22Rv1 (cell line): ENCODE results near the gene SOX5.
A peak's percentile ranks its signal among the peaks of the same experiment; 100 is the strongest.

ENCODE experiments used
- H3K27ac ChIP-seq: fragments of 450-650 bp; 2 replicates; pipeline ENCODE4 v1.5.1; 2017
- CTCF ChIP-seq: fragments of 450-650 bp; IDR thresholded peaks from 2 replicates; pipeline ENCODE4 v1.5.1; 2017; ENCODE audit warnings: mild to moderate bottlenecking
- ZFX ChIP-seq: fragments of 450-650 bp; IDR thresholded peaks from 2 replicates; pipeline ENCODE4 v1.6.1; 2017; ENCODE audit warnings: antibody characterized with exemption, borderline replicate concordance

Gene SOX5

DNA sequence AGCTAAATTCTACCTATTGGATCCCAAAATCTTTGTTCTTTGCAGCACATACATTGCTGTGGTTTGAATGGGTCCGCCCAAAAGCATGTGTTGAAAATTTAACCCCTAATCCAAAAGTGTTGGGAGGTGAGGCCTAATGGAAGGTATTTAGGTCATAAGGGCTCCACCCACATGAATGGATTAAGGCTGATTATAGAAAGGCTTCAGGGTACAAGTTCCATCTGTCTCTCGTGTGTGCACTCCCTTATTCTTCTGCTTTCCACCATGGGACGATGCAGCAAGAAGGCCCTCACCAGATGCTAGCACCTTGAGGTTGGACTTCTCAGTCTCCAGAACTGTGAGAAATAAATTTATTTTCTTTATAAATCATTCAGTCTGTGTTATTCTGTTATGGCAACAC lies 190.9 kb downstream of the SOX5 start:
- H3K27ac ChIP-seq: no peak overlapping the region
- TF ChIP-seq ZFX: no peak
- no peak for TF ChIP-seq CTCF

- H3K27ac ChIP-seq: peak overlapping the region; percentile 48
- no peak for TF ChIP-seq ZFX
- TF ChIP-seq CTCF: no peak
Measured at GRCh38 chr12:23757541-23757962, 191.9 kb downstream of the SOX5 start.

DNA sequence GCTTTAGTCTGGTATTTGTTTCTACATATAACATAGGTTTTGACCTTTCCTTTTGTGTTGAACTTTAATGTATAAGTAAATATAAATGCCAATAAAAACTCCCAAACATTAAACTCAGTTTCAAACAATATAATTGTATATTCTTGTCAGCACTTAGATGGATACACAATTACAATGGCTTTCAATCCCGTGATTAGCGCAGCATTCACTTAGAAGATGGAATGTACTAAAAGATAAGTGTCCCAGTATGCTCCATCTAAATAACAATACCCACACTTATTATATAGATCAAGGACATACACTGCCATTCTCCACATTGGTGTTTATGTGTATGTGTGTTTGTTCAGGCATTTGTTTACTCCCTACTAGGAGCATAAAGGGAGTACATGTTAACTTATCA lies 193.1 kb downstream of the SOX5 start:
- TF ChIP-seq CTCF: no peak
- H3K27ac ChIP-seq: no peak overlapping the region

- TF ChIP-seq ZFX (no peak), CTCF (no peak)
Measured at GRCh38 chr12:23753628-23754365, 195.7 kb downstream of the SOX5 start.

DNA sequence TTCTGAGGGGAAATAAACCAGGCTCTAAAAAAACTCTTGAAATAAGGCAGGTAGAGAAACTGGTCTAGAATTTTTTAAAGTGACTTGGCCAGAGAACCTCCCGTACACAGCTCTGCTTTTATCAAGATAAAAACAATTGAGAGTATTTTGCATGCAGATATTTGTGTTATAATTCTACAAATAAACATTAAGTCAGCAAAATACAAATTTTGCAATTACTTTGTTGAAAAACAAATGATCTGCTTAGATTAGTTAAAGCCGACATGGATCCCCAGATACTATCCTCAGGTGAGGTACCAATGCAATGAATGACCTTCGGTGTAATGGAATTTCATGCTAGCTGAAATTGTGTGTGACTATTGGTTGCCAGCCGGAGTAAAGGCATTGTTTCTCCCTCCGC lies 197.2 kb downstream of the SOX5 start:
- no peak for TF ChIP-seq CTCF
- no peak for TF ChIP-seq ZFX
- H3K27ac ChIP-seq: no peak overlapping the region

More at GRCh38 chr12:23753628-23754365, 195.7 kb downstream of the SOX5 start:
- no peak overlapping the region for H3K27ac ChIP-seq

GRCh38 chr12:23751641-23752040 lies 197.8 kb downstream of the SOX5 start:
- H3K27ac ChIP-seq: no peak overlapping the region
- TF ChIP-seq ZFX (no peak), CTCF (no peak)

DNA sequence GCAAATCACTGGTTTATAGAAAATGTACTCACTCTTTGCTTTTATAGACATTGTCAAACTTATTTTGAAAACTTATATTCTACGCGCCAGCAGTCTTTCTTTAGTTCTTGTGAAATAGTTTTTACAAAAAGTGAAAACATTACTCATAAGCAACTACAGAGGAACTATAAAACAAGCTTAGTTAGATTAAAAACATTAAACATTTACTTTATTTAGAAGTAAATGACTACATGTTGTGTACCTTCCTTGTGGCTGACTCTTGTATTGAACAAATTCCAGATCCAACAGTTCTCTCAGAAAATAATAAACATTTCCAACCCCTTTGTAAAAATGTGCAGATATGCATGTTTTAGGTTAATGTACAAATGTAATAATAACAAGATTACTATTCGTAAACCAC lies 198.5 kb downstream of the SOX5 start:
- H3K27ac ChIP-seq: no peak overlapping the region
- no peak for TF ChIP-seq ZFX
- TF ChIP-seq CTCF: no peak
